ENCODE results near the gene TIMM13.

- TF ChIP-seq CTCF (optimal IDR thresholded peaks at IDR 0.05 in 1 of 3, IDR thresholded peaks at IDR 0.05 in 1 of 3, conservative IDR thresholded peaks at IDR 0.05 in 1 of 3; ENCODE audit: extremely low read depth in 1 of 3, insufficient read depth in 2 of 3, low read length in 3 of 3), result no peak
- no peak for TF ChIP-seq EZH2 (IDR thresholded peaks at IDR 0.05; ENCODE audit: low read length)
Measured at GRCh38 chr19:2389594-2389993, 37.8 kb downstream of the TIMM13 start.
